Measurements from ENCODE around the gene RGP1. TPM values are rescaled to one million over a fixed set of nuclear protein-coding genes. Genes with fewer than 3 reads are reported as not detected.

RGP1 gene
- total RNA-seq, 4 donors from 2014 or later: 16.5 to 44.4 (median 38.3) TPM

DNA sequence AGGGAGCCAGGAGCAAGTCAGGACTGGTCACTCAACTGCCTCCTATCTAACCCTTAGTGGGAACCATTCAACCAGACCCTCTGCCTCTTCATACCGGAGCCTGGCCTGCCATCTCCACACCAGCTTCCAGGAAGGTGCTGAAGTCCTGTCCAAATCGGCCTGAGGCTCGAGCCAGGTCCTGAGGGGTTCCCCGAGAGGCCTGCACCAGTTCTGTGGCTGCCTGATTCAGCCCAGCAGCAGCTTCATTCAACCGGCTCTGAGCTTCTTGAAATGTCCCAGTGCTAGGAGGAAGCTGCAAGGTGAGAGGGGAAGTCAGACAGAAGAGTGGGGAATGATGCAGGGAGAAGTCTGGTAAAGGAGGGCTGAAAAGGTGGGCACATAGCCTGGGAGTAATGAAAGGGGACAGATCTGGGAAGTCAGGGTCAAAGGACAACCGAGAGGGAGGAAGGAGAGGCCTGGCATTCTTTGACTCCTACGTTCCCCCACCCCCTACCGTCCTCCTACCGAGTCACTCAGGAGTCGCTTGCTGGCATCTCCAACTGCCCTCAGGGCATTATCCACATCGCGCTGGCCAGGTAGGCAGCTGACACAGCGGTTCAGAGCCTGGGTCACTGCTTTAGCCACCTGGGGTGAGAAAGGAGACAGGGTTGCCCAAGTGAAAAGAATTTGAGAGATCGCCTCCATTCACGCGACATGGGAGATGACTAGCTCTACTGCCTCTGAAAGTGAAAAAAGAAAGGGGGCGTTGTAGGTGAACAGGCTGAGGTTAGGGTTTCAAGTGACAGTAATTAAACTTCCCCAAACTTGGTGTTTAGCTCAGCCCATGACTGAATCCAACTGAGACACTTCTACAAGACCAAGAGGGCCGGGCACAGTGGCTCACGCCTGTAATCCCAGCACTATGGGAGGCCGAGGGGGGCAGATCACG, 37.3 kb upstream of the RGP1 start:
- no peak for DNase-seq
- Histone ChIP-seq H3K9me3 (no peaks in the 10 kb centered on the region), H3K36me3 (peaks cover 0 to 93% (median 8%) of the 10 kb centered on the region in 3 donors), H3K4me1 (no peaks in the 10 kb centered on the region), H3K27ac (no peak overlapping the region), H3K27me3 (no peaks in the 10 kb centered on the region), H3K4me3 (no peak overlapping the region)
- TF ChIP-seq, protein P1, sequence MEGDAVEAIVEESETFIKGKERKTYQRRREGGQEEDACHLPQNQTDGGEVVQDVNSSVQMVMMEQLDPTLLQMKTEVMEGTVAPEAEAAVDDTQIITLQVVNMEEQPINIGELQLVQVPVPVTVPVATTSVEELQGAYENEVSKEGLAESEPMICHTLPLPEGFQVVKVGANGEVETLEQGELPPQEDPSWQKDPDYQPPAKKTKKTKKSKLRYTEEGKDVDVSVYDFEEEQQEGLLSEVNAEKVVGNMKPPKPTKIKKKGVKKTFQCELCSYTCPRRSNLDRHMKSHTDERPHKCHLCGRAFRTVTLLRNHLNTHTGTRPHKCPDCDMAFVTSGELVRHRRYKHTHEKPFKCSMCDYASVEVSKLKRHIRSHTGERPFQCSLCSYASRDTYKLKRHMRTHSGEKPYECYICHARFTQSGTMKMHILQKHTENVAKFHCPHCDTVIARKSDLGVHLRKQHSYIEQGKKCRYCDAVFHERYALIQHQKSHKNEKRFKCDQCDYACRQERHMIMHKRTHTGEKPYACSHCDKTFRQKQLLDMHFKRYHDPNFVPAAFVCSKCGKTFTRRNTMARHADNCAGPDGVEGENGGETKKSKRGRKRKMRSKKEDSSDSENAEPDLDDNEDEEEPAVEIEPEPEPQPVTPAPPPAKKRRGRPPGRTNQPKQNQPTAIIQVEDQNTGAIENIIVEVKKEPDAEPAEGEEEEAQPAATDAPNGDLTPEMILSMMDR (IDR thresholded peaks at IDR 0.05): no peak
- no peak for TF ChIP-seq POLR2A (IDR thresholded peaks at IDR 0.05)

DNA sequence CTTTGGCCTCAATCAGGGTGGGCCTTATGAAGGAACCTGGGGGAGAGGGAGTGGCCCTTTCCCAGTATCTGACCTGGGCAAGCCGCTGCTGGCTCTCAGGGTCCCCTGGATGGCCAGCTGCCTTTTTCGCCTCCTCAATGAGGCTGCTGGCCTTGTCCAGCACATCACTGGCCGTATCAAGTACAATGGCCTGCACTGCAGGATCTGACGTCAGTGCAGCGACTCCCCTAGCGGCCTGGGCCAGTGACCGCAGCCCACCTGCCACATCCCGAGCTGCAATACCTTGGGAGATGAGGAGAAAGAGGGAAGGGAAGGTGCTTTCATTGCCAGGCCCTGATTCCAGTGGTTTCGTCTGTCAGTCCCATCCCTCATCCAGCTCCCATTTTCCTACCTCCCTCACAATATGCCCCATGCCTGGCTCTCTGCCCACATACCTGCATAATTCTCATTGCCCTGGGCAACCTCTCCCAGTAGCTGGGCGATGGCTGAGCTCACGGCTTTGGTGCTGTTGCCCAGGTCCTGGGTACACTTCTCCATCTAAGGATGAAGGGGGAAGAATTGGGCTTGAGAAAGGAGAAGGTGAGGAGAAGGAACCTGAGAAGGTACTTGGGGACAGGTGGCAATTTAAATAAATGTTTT, 36.2 kb upstream of the RGP1 start:
- no peaks in the 10 kb centered on the region for H3K27me3 ChIP-seq
- H3K27ac ChIP-seq: no peak overlapping the region
- no peaks in the 10 kb centered on the region for H3K4me1 ChIP-seq
- no peak for TF ChIP-seq POLR2A (IDR thresholded peaks at IDR 0.05)
- TF ChIP-seq, protein P1 (IDR thresholded peaks at IDR 0.05): no peak
- H3K36me3 ChIP-seq: peaks cover 0 to 93% (median 8%) of the 10 kb centered on the region in 3 donors
- H3K9me3 ChIP-seq: no peaks in the 10 kb centered on the region
- H3K4me3 ChIP-seq: no peak overlapping the region
- no peak for DNase-seq

DNA sequence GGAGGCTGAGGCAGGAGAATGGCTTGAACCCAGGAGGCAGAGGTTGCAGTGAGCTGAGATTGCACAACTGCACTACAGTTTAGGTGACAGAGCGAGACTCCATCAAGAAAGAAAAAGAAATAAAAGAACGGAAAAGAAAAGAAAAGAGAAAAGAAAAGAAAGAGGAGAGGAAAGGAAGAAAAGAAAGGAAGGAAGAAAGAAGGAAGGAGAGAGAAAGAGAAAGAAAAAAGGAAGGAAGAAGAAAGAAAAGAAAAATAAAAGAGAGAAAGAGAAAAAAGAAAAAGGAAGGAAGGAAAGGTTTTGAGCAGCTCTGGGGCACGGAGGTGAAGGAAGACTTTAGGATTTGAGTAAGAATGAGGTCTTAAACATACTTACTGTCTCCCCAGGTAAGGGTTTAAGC, 35.5 kb upstream of the RGP1 start:
- no peak overlapping the region for H3K4me3 ChIP-seq
- H3K36me3 ChIP-seq: peaks cover 0 to 93% (median 8%) of the 10 kb centered on the region in 3 donors
- no peaks in the 10 kb centered on the region for H3K27me3 ChIP-seq
- TF ChIP-seq, protein P1 (IDR thresholded peaks at IDR 0.05): no peak
- no peak for TF ChIP-seq POLR2A (IDR thresholded peaks at IDR 0.05)
- H3K9me3 ChIP-seq: no peaks in the 10 kb centered on the region
- H3K27ac ChIP-seq: no peak overlapping the region
- peaks cover 0 to 1% (median 0%) of the 10 kb centered on the region in 4 donors for H3K4me1 ChIP-seq
- DNase-seq: no peak

DNA sequence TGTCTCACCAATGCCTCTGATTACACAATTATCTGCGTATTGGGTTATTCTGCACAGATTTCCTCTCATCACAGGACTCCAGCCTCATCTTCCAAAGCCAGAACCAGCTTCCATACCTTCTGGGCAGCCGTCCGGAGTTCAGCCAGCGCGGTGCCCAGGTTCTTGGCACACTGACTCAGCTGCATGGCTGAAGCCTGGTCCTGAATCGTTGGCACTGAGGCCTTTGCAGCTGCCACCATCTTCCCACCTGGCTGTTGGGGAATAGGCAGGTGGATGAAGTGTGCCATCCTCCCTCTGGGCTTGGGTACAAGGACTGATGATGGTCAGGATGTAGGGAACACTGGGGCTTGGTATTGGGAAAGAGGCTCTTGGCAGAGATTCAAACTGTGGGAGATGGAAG, 35.0 kb upstream of the RGP1 start:
- TF ChIP-seq, protein P1 (IDR thresholded peaks at IDR 0.05): no peak
- no peak for TF ChIP-seq POLR2A (IDR thresholded peaks at IDR 0.05)
- no peaks in the 10 kb centered on the region for H3K9me3 ChIP-seq
- H3K36me3 ChIP-seq: peaks cover 0 to 93% (median 8%) of the 10 kb centered on the region in 3 donors
- H3K27me3 ChIP-seq: no peaks in the 10 kb centered on the region
- peaks cover 0 to 6% (median 0%) of the 10 kb centered on the region in 4 donors for H3K4me1 ChIP-seq
- no peak overlapping the region for H3K4me3 ChIP-seq
- no peak overlapping the region for H3K27ac ChIP-seq
- no peak for DNase-seq

DNA sequence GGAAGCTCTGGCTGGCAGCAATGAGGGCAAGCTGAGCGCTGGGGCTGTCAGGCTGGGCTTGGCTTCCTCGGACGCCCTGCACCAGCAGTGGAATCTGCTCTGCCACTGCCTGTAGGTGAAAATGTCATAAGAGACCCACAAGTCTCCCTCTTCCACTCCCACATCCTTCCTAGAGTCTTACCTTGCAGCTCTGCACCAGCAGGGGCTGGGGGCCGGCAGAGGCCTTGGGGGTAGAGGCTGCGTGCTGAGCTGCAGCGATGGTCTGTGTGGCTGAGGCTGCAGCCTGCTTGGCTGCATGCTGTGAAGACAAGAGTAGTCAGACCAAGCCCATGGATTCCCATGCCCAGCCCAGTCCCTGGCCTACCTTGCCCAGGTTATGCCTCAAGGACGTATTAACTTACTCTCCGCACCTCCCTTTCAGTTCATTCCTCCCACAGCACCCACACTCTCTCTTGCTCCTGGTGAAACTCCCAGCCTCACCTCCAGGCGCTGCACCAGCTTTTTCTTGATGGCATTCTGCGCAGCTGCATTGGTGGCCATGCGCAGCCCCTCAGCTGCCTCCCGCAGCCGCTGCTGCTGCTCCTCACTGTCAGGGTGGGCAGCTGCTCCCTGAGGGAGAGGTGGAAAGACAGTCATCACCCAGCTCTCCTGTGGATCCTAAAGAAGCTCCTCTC, 34.4 kb upstream of the RGP1 start:
- Histone ChIP-seq H3K4me1 (peaks cover 0 to 6% (median 0%) of the 10 kb centered on the region in 4 donors), H3K27me3 (no peaks in the 10 kb centered on the region), H3K36me3 (peaks cover 2 to 95% (median 8%) of the 10 kb centered on the region in 3 donors), H3K27ac (no peak overlapping the region), H3K9me3 (no peaks in the 10 kb centered on the region), H3K4me3 (no peak overlapping the region)
- no peak for TF ChIP-seq POLR2A (IDR thresholded peaks at IDR 0.05)
- TF ChIP-seq, protein P1 (IDR thresholded peaks at IDR 0.05): no peak
- no peak for DNase-seq
